MM.1S (cell line): ENCODE data around the gene GRID2IP.

ENCODE experiments used
- CTCF ChIP-seq: fragments of 300-600 bp; sonication (generic); IDR thresholded peaks from 2 replicates; pipeline ENCODE4 v1.5.1; 2016; ENCODE audit warnings: antibody characterized with exemption, low read length, mixed read lengths
- EZH2 ChIP-seq: fragments of 300-600 bp; sonication (generic); optimal IDR thresholded peaks from 2 replicates; pipeline ENCODE3; 2017; ENCODE audit warnings: low read depth, mild to moderate bottlenecking, antibody characterized with exemption, low read length, mixed read lengths

- no peak for TF ChIP-seq CTCF
- TF ChIP-seq EZH2, result no peak
Measured at GRCh38 chr7:6588566-6588965, 37.3 kb upstream of the GRID2IP start.
